Endothelial cell of hepatic sinusoid (primary cell): ENCODE data around the gene PHF1.

Experiments used
- in situ Hi-C: cut with HindIII; loops from 2 replicates; pipeline ENCODE4 v1.10.0; 2017; ENCODE audit warnings: low sequenced_read_pairs

Gene PHF1

GRCh38 chr6:33452496-33452895 is 41.7 kb downstream of the PHF1 start:
- in situ Hi-C loops = loop anchor here (10.0 kb wide), 1 partner anchor 52 kb away; no protein-coding TSS in a partner anchor

- in situ Hi-C loops = loop anchor here (10.0 kb wide), 1 partner anchor 51 kb away; no protein-coding TSS in a partner anchor
These were observed 42.7 kb downstream of the PHF1 start for GRCh38 chr6:33453393-33454008.

- in situ Hi-C loops = loop anchor here (10.0 kb wide), 1 partner anchor 51 kb away; no protein-coding TSS in a partner anchor
These were observed 43.5 kb downstream of the PHF1 start, which contains the start of gene ZBTB9 for GRCh38 chr6:33454009-33454946. TSS of gene ZBTB9 (plus strand) at chr6:33454576. CDS start at chr6:33455101, 525 bp downstream.

- in situ Hi-C loops = loop anchor here (10.0 kb wide), 1 partner anchor 50 kb away; no protein-coding TSS in a partner anchor
These were observed 44.2 kb downstream of the PHF1 start for GRCh38 chr6:33455051-33455450.

DNA sequence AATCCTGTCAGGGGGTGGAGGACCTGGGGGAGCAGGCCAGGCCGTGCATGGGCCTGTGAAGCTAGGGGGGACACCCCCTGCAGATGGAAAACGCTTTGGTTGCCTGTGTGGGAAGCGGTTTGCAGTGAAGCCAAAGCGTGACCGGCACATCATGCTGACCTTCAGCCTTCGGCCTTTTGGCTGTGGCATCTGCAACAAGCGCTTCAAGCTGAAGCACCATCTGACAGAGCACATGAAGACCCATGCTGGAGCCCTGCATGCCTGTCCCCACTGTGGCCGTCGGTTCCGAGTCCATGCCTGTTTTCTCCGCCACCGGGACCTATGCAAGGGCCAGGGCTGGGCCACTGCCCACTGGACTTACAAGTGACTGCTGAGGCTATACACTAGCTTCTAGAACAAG is 45.3 kb downstream of the PHF1 start:
- in situ Hi-C loops = loop anchor here (10.0 kb wide), 1 partner anchor 49 kb away; no protein-coding TSS in a partner anchor

DNA sequence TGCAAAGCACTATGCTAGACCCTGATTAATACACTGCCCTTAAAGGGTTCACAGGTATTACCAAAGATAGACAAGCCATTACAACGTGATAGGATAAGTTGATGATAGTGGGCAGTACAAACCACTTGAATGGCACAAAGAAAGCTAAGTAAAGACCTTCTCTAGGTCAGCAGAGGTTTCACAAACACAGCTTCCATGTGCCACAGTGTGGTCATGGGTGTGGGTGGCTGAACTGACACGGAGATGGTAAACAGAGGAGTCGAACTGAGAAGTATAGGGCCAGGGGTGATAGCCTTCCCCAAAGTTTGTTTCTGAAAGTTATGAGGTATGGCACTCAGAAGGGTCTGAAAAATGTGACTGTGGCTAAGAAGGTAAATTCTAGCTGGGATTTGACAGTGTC is 47.9 kb downstream of the PHF1 start:
- in situ Hi-C loops = loop anchor here (10.0 kb wide), 1 partner anchor 46 kb away; no protein-coding TSS in a partner anchor

- in situ Hi-C loops = loop anchor here (10.0 kb wide), 1 partner anchor 46 kb away; no protein-coding TSS in a partner anchor
These were observed 48.4 kb downstream of the PHF1 start for GRCh38 chr6:33459226-33459625.
